ENCODE results near the gene UNG.

DNA sequence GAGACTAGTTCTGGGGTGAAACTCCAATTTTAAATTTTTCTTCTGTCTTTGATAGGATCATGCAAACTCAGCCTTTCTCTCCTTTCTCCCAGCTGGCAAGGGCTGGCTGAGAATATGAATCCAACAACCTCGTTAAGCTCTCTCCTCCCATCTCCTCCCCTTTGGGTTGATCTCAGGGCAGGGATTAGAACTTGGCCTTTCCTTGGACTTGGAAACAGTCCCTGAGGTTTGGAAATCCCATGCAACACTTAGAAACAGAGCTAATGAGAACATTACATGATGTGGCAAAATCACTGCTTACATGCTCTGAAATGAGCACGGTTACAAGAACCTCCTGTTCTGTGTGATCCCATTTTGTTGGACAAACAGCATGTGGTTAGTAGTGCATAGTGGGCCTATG lies 50.6 kb downstream of the UNG start:
- no peak for TF ChIP-seq POLR2A (IDR thresholded peaks at IDR 0.05)
- TF ChIP-seq, protein P1, sequence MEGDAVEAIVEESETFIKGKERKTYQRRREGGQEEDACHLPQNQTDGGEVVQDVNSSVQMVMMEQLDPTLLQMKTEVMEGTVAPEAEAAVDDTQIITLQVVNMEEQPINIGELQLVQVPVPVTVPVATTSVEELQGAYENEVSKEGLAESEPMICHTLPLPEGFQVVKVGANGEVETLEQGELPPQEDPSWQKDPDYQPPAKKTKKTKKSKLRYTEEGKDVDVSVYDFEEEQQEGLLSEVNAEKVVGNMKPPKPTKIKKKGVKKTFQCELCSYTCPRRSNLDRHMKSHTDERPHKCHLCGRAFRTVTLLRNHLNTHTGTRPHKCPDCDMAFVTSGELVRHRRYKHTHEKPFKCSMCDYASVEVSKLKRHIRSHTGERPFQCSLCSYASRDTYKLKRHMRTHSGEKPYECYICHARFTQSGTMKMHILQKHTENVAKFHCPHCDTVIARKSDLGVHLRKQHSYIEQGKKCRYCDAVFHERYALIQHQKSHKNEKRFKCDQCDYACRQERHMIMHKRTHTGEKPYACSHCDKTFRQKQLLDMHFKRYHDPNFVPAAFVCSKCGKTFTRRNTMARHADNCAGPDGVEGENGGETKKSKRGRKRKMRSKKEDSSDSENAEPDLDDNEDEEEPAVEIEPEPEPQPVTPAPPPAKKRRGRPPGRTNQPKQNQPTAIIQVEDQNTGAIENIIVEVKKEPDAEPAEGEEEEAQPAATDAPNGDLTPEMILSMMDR (IDR thresholded peaks at IDR 0.05), result no peak

Measured in heart left ventricle (tissue), 13 donors.